GM12872 (cell line): Measurements from ENCODE around the gene APP.

Experiments
- CTCF ChIP-seq: IDR thresholded peaks from 3 replicates; pipeline ENCODE4 v1.5.1; 2011; ENCODE audit warnings: low read depth, mild to moderate bottlenecking, low read length, moderate library complexity; ENCODE audit not compliant: insufficient read depth

Gene APP

GRCh38 chr21:26007951-26008498, 162.5 kb downstream of the APP start:
- TF ChIP-seq CTCF: no peak

GRCh38 chr21:26005464-26005863, 165.1 kb downstream of the APP start:
- TF ChIP-seq CTCF: no peak

- TF ChIP-seq CTCF: no peak
Measured at GRCh38 chr21:26003404-26003803, 167.2 kb downstream of the APP start.

- peak; percentile 12; the same call in 1 of the 3 replicates for TF ChIP-seq CTCF
Measured at GRCh38 chr21:26001356-26001755, 169.2 kb downstream of the APP start.

- TF ChIP-seq CTCF: no peak
Measured at GRCh38 chr21:25999921-26000582, 170.5 kb downstream of the APP start.

- no peak for TF ChIP-seq CTCF
Measured at GRCh38 chr21:25997788-25998611, 172.6 kb downstream of the APP start.

- no peak for TF ChIP-seq CTCF
Measured at GRCh38 chr21:25995278-25995677, 175.3 kb downstream of the APP start.
